K562 (cell line): ENCODE results near the gene PACRG. TPM values are rescaled to one million over a fixed set of nuclear protein-coding genes. Genes with fewer than 3 reads are reported as not detected.

Experiments used
- ARID4B ChIP-seq: sonication (generic); formaldehyde crosslinking; IDR thresholded peaks from 2 replicates; pipeline ENCODE4 v1.8.0; 2022; ENCODE audit warnings: mild to moderate bottlenecking, missing genetic modification reagents
- E4F1 ChIP-seq: fragments of 250-450 bp; sonication (Bioruptor Pico); IDR thresholded peaks from 2 replicates; pipeline ENCODE4 v1.5.0; 2021; ENCODE audit warnings: mild to moderate bottlenecking, borderline replicate concordance
- KAT8 ChIP-seq: fragments of 450-650 bp; IDR thresholded peaks from 2 replicates; pipeline ENCODE4 v1.6.1; 2016; ENCODE audit warnings: low read depth, mild to moderate bottlenecking
- PML ChIP-seq: IDR thresholded peaks from 2 replicates; pipeline ENCODE4 v1.6.1; 2012; ENCODE audit warnings: low read length, inconsistent platforms
- SMAD4 ChIP-seq: fragments of 250-450 bp; sonication (Bioruptor Pico); conservative IDR thresholded peaks from 2 replicates; pipeline ENCODE4 v1.8.0; 2021; ENCODE audit warnings: inconsistent platforms, mild to moderate bottlenecking, moderate library complexity
- UBTF ChIP-seq, 2 experiments: IDR thresholded peaks; 2 replicates each; pipeline ENCODE4 v1.6.1; 2012; ENCODE audit warnings: improper control_type of control experiment in 2 of 2, low read depth in 2 of 2, low read length in 2 of 2, borderline replicate concordance in 1 of 2
- ZBTB17 ChIP-seq: fragments of 450-650 bp; formaldehyde crosslinking; IDR thresholded peaks from 2 replicates; pipeline ENCODE4 v1.4.0; 2020; ENCODE audit warnings: mild to moderate bottlenecking
- ZFPM2 ChIP-seq: fragments of 250-450 bp; sonication (Bioruptor Pico); IDR thresholded peaks from 2 replicates; pipeline ENCODE4 v1.5.1; 2022; ENCODE audit warnings: mild to moderate bottlenecking
- polyA plus RNA-seq, 8 experiments: library from polyadenylated mRNA; depleted of rRNA in 4 of 8; stranded (reverse) in 5 of 8; unstranded in 3 of 8; fragments of >200 nt; fragmentation: Nextera tagmentation in 2 of 8; fragmentation: Illumina TruSeq in 1 of 8; extraction: Ambion mirVana in 2 of 8; extraction: Trizol in 1 of 8; gene quantifications; 2 replicates each; pipeline versions ENCODE4 v1.2.1 to v1.2.3, GENCODE V29; 2011 to 2014; ENCODE audit warnings: inconsistent platforms in 1 of 8, missing spikeins in 1 of 8
- total RNA-seq, 7 experiments: library from RNA; depleted of rRNA in 6 of 7; stranded (reverse); fragments of >200 nt in 6 of 7; fragmentation: Illumina TruSeq in 2 of 7; extraction: Trizol in 2 of 7; gene quantifications; 2 replicates each; pipeline versions ENCODE4 v1.2.1 to v1.2.3, GENCODE V29; 2011 to 2021; ENCODE audit warnings: low replicate concordance in 1 of 7

PACRG gene
- total and polyA plus RNA-seq, 9 of the 15 experiments (the other 6 are each of a cell fraction or from before 2014, with no cell fraction given), result 0.04 TPM; not detected in 8

GRCh38 chr6:163001330-163001729 is 273.6 kb downstream of the PACRG start (continued):
- no peak for TF ChIP-seq UBTF (IDR thresholded peaks at IDR 0.05; ENCODE audit: borderline replicate concordance in 1 of 2, low read depth in 2 of 2, low read length in 2 of 2)
- no peak for TF ChIP-seq KAT8
- TF ChIP-seq E4F1 (CRISPR knock-in tag), result no peak
- no peak for TF ChIP-seq ARID4B (CRISPR knock-in tag)
- TF ChIP-seq ZFPM2 (CRISPR knock-in tag), result no peak
- TF ChIP-seq ZBTB17, result no peak
- no peak for TF ChIP-seq PML
- TF ChIP-seq SMAD4 (CRISPR knock-in tag), result no peak
